Measurements from ENCODE around the gene KLHL17.

Gene KLHL17

DNA sequence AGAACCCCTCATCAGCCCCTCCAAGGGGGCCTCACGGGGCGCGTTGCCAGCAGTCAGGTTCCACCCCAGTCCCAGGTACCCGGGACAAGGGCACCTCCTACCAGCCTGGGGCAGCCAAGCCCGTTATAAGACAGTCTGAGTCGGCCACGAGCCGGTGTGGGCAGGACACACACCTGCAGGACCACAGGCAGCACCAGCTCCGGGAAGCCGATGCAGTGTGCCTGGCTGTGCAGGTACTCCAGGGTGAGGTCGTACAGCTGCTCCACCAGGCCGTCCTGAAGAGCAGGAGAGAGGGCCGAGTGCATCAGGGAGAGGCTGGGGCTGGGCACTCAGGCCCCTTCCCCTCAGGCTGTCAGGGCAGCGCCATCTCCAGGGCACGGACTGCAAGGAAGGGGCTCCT is 12.4 kb upstream of the KLHL17 start:
- in situ Hi-C loops (cut with MboI; ENCODE audit: low sequenced_read_pairs) = no loop called here

GRCh38 chr1:950268-950667 is 10.1 kb upstream of the KLHL17 start:
- in situ Hi-C loops (cut with MboI; ENCODE audit: low sequenced_read_pairs) = no loop called here

GRCh38 chr1:950881-951280 is 9.5 kb upstream of the KLHL17 start:
- in situ Hi-C loops (cut with MboI; ENCODE audit: low sequenced_read_pairs) = no loop called here

DNA sequence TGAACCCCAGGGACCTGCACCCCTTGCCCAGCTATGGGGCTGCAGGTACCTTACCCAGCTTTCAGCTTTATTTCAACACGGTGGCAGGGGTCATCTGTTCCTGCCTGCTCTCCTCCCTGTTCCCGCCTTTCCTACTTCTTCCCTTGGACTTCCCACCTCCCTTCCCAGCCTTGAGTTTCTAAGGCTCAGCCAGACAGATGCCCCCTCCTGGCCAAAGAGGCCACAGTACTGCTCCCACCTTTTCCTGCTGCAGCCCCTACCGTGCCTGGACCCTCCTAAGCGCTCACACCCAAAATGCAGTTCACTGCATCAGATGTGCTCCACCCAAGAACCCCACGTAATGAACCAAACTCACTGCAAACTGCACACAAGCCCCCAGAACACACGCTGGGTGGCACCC is 9.0 kb upstream of the KLHL17 start:
- in situ Hi-C loops (cut with MboI; ENCODE audit: low sequenced_read_pairs) = no loop called here

DNA sequence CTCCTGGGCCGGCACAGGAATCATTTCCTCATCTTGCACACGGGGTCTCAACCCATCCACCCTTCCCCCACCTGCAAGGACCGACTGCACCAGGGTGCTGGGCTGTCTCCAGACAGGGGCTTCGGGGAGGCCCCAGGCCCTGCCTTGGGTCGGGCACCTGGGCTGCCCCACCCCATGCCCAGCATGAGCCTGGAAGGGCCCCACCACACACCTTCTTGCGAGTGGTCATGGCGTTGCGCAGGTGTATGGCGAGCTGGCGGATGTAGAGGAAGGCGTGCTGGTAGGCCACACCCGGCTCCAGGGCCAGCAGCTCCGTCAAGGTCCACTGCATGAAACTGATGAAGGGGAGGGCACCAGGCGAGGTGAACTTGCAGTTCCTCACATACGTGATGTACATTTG is 8.2 kb upstream of the KLHL17 start:
- in situ Hi-C loops (cut with MboI; ENCODE audit: low sequenced_read_pairs) = no loop called here

DNA sequence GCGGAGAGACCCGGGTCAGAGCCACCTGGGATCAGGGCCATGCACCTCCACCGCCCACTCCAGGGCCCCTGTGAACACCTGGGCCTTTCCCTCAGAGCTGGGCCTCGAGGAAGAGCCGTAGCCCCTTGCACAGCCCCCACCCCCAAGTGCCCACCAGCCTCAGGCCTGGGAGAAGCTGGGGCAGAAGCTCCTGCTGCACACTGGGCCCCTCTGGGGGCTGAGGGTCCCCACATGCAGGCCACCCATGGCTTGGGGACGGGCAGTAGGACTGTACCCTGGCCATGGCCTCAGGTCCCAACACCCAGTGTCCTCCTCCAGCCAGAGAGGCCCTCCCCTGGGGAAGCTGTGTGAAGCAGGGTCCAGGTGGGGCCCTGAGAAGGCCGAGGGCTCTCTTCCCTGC is 7.8 kb upstream of the KLHL17 start:
- in situ Hi-C loops (cut with MboI; ENCODE audit: low sequenced_read_pairs) = no loop called here

DNA sequence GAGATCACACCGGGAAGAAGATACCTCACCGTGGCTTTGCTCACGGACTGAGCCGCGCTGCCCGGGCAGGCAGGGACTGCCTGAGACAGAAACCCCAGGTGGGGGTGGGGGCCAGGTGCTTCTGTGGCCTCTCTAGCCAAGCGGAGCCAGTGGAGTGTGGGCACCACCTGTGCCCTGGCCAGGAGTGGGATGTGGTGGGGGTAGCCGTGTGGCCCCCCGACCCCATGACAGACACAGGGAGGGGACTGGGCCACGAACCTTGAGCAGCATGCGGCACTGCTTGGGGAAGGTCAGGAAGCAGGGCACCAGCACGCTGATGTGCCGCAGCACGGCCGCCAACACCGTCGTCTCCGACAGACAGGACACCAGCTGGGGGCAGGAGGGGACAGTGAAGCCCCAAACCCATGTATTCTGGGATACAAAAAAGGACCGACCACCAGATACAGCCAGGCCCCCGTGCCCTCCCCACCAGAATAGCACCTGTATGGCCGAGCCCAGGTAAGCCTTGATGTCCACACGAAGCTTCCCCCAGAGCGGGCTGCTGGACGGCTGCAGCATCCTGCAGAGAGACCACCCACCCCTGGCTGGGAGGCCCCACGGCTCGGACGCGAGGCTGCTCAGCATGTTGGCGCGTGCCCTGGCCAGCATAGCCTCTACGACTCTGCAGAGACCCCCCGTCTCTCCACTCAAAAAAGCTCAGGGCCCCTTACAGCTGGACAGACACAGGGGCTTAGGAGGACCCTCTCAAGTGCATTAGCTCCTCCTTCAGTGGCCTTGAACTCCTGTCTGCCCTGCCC is 6.7 kb upstream of the KLHL17 start:
- in situ Hi-C loops (cut with MboI; ENCODE audit: low sequenced_read_pairs) = no loop called here

- in situ Hi-C loops (cut with MboI; ENCODE audit: low sequenced_read_pairs) = no loop called here
Measured at GRCh38 chr1:954927-955326, 5.5 kb upstream of the KLHL17 start.

DNA sequence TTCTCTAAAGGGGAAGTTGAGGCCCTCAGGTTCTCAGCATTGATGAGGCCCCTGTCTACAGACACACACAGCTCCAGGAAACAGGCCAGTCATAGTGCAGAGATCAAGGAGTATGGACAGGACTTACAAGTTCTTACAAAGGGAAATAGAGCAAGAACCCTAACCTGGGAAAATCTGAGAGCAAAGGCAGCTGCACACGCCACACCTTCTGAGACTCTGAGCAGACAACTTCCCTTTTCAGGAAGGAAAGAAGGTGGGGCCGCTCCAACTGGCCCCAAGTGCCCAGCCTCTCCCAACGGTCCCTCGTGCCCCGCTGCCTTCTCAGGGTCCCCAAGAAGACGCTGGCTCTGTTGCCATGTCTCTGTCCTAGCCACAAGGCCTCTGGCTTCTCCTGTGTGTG is 4.9 kb upstream of the KLHL17 start:
- in situ Hi-C loops (cut with MboI; ENCODE audit: low sequenced_read_pairs) = no loop called here

GRCh38 chr1:956636-957035 is 3.7 kb upstream of the KLHL17 start:
- in situ Hi-C loops (cut with MboI; ENCODE audit: low sequenced_read_pairs) = no loop called here

GRCh38 chr1:958823-959730 is 1.3 kb upstream of the KLHL17 start, which contains the start of gene NOC2L:
NOC2L (minus strand) TSS chr1:959256; CDS start chr1:959240, 16 bp downstream.
- in situ Hi-C loops (cut with MboI; ENCODE audit: low sequenced_read_pairs) = no loop called here

DNA sequence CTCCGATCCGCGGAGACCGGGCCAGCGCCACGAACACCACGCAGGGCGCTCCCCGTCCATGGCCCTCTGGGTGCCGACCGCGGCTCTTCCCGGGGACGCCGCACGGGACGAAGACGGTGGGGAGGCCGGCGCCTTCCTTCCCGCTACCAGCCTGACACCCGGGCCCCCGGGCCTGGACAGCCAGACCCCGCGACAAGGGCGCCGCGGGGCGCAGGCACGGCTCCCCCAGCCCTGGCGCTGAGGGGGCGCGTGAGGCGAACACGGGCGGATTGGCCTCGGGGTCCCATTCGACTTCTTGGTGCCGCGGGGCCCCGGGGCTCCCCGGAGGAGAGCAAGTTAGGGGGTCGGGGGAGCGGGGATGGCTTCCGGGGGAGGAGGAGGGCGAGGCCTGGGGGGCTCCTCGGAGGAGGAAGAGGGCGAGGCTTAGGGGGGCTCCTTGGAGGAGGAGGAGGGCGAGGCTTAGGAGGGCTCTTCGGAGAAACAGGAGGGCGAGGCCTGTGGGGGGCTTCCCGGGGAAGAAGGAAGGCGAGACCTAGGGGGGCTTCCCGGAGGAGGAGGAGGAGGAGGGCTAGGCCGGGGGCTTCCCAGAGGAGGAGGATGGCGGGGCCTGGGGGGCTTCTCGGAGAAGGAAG is 537 bp upstream of the KLHL17 start:
- in situ Hi-C loops (cut with MboI; ENCODE audit: low sequenced_read_pairs) = no loop called here

GRCh38 chr1:961132-961669 is 817 bp downstream of the KLHL17 start:
- in situ Hi-C loops (cut with MboI; ENCODE audit: low sequenced_read_pairs) = no loop called here

DNA sequence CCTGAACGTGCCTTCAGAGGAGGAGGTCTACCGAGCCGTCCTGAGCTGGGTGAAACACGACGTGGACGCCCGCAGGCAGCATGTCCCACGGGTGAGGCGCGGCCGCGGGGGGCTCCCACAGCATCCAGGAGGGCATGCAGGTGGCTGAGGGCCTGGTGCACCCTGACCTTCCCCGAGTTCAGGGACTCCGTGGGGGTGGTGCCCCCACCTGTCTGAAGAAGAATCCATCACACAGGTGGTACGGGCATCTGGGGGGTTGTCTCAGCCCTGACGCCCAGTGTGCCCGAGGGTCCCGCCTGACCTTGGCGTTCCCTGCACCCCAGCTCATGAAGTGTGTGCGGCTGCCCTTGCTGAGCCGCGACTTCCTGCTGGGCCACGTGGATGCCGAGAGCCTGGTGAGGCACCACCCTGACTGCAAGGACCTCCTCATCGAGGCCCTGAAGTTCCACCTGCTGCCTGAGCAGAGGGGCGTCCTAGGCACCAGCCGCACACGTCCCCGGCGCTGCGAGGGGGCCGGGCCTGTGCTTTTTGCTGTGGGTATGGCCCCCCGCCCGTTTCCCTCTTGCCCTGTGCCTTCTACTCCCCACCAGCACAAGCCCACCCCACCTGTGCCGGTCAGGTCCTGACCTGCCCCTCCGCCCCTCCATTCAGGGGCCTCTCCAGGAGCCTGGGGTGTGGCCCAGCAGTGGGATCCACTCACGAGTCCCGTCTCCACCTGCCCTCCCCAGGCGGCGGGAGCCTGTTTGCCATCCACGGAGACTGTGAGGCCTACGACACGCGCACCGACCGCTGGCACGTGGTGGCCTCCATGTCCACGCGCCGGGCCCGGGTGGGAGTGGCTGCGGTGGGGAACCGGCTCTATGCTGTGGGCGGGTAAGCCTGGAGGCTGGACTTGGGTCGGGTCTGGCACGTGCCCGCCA is 2.3 kb downstream of the KLHL17 start:
- in situ Hi-C loops (cut with MboI; ENCODE audit: low sequenced_read_pairs) = no loop called here

GRCh38 chr1:963301-963651 is 2.9 kb downstream of the KLHL17 start:
- in situ Hi-C loops (cut with MboI; ENCODE audit: low sequenced_read_pairs) = no loop called here

DNA sequence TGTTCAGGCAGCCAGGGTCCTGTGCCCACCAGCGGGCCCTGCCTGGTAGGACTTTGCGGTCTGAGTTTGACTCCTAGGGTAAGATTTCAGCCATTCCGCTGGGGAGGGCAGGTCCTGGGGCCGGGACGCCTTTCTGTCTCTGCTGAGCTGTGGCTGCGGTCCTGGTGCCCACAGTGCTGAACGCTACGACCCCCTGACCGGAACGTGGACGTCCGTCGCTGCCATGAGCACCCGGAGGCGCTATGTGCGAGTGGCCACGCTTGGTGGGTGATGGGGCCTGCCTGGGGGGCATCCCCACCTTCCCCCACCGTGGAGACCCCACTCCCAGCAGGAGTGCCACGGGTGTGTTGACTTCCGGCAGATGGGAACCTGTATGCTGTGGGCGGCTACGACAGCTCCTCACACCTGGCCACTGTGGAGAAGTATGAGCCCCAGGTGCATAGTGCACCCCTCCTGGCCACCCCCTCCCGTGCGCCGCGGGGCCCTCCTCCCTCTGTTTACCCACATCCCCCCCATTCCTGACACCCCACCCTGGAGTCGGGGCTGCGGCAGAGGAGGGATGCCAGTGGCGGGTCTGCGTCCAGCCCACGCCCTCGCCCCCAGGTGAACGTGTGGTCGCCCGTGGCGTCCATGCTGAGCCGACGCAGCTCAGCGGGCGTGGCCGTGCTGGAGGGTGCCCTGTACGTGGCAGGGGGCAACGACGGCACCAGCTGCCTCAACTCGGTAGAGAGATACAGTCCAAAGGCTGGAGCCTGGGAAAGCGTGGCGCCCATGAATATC is 3.6 kb downstream of the KLHL17 start:
- in situ Hi-C loops (cut with MboI; ENCODE audit: low sequenced_read_pairs) = no loop called here

DNA sequence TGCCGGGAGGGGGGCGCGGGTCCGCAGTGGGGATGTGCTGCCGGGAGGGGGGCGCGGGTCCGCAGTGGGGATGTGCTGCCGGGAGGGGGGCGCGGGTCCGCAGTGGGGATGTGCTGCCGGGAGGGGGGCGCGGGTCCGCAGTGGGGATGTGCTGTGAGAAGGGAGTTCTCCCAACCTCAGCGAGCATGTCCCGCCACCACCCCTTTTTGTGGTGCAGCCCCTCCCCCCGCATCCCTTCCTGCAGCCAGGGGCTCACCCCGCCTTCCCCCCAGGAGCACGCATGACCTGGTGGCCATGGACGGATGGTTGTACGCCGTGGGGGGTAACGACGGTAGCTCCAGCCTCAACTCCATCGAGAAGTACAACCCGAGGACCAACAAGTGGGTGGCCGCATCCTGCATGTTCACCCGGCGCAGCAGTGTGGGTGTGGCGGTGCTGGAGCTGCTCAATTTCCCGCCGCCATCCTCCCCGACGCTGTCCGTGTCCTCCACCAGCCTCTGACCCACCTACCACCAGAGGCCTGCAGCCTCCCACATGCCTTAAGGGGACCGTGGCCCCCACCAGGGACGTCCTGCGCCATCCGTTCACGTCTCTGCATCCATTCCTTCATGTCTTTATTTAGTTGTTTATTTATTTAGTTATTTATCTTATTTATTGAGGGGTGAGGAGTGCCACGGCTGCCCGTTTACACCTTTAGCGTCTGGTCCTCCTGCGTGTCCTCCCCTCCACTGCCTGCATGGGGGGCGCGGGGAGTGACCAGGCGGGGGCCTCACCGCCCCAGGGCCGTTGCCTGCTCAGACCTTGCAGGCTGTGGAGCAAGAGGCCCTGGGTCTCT is 4.5 kb downstream of the KLHL17 start:
- in situ Hi-C loops (cut with MboI; ENCODE audit: low sequenced_read_pairs) = no loop called here

GRCh38 chr1:965526-966134 is 5.2 kb downstream of the KLHL17 start:
- in situ Hi-C loops (cut with MboI; ENCODE audit: low sequenced_read_pairs) = no loop called here

Data from HL-60/S4 (cell line).